K562 (cell line): Measurements from ENCODE around the gene CD47. TPM values are rescaled to one million over a fixed set of nuclear protein-coding genes. Genes with fewer than 3 reads are reported as not detected.

Experiments
- ATAC-seq: fragments of 200-7000 bp; cut with Tn5 transposase; 3 replicates; pipeline ENCODE4 v1.9.1; 2020; ENCODE audit warnings: moderate library complexity
- BruUV-seq: library from RNA; stranded (reverse); fragments of 400-500 nt; replicated peaks from 2 replicates; lab custom pipeline; 2021; lab: Mats Ljungman, UMichigan
- CTCF ChIA-PET: fragments of 300-600 bp; formaldehyde crosslinking; extraction: SDS; loops from one replicate; lab custom pipeline; 2021; ENCODE audit warnings: low intra/inter-chr PET ratio; lab: Yijun Ruan, JAX
- POLR2A ChIA-PET: fragments of 300-600, 350-650 bp; sonication (Branson Sonifier 250); formaldehyde crosslinking; extraction: SDS; loops from one replicate; lab custom pipeline; 2021; ENCODE audit warnings: antibody characterized with exemption, inconsistent platforms; lab: Yijun Ruan, JAX
- DNase-seq, 4 experiments: peaks; one replicate each; pipeline versions ENCODE4 v3.0.0 to v3.0.0-alpha.2; 2011 to 2018; ENCODE audit warnings: low spot score in 3 of 4, mixed read lengths in 3 of 4; ENCODE audit errors: extremely low read depth in 1 of 4
- FAIRE-seq: peaks from 2 replicates; lab custom pipeline; 2011; peaks lifted over from hg19 to GRCh38; lab: Jason Lieb, UNC
- H2AFZ ChIP-seq: 2 replicates; pipeline ENCODE4 v1.6.0; 2011; ENCODE audit warnings: low read depth, low read length, control low read depth, inconsistent platforms
- H3K27ac ChIP-seq: fragments of 200-600 bp; 3 replicates; pipeline ENCODE4 v1.8.0; 2011; ENCODE audit warnings: low read depth, mild to moderate bottlenecking, control low read depth, inconsistent platforms, low read length, moderate library complexity, mixed read lengths; ENCODE audit errors: extremely low read depth
- H3K27me3 ChIP-seq, 2 experiments: fragments of 300-600 bp in 1 of 2; 2 replicates in 1 of 2; 3 replicates in 1 of 2; pipeline versions ENCODE4 v1.6.0 to v1.8.0; 2011; ENCODE audit warnings: inconsistent platforms in 2 of 2, low read length in 2 of 2, mild to moderate bottlenecking in 1 of 2, mixed read lengths in 1 of 2, moderate library complexity in 1 of 2; ENCODE audit not compliant: control insufficient read depth in 2 of 2, insufficient read depth in 2 of 2
- H3K36me3 ChIP-seq: fragments of 300-600 bp; 3 replicates; pipeline ENCODE4 v1.8.0; 2011; ENCODE audit warnings: mild to moderate bottlenecking, low read length, inconsistent platforms; ENCODE audit not compliant: control insufficient read depth, insufficient read depth
- H3K4me1 ChIP-seq, 2 experiments: fragments of 200-600 bp in 1 of 2; replicated peaks in 1 of 2; 2 replicates in 1 of 2; 3 replicates in 1 of 2; pipeline versions ENCODE4 v1.5.1 to v1.8.0; 2011; ENCODE audit warnings: inconsistent platforms in 2 of 2, low read length in 2 of 2, mild to moderate bottlenecking in 1 of 2, mixed read lengths in 1 of 2, moderate library complexity in 1 of 2; ENCODE audit not compliant: control insufficient read depth in 2 of 2, insufficient read depth in 2 of 2
- H3K4me2 ChIP-seq: 2 replicates; pipeline ENCODE4 v1.6.1; 2011; ENCODE audit warnings: low read length, control low read depth, inconsistent platforms, mixed read lengths; ENCODE audit not compliant: insufficient read depth
- H3K4me3 ChIP-seq: fragments of 200-600 bp; sonication (generic), shearing (Covaris generic); 2 replicates; pipeline ENCODE4 v1.5.1; 2016; ENCODE audit warnings: control low read depth, inconsistent platforms
- H3K79me2 ChIP-seq: fragments of 200-600 bp; 3 replicates; pipeline ENCODE4 v1.8.0; 2011; ENCODE audit warnings: low read length, inconsistent platforms; ENCODE audit not compliant: control insufficient read depth, insufficient read depth
- H3K9ac ChIP-seq, 2 experiments: 2 replicates each; pipeline versions ENCODE4 v1.6.0 to v1.6.1; 2011; ENCODE audit warnings: low read depth in 2 of 2, low read length in 2 of 2, control low read depth in 1 of 2, inconsistent platforms in 1 of 2, mild to moderate bottlenecking in 1 of 2, mixed read lengths in 1 of 2; ENCODE audit not compliant: insufficient read depth in 1 of 2
- H3K9me1 ChIP-seq: one replicate; pipeline ENCODE4 v1.6.0; 2011; ENCODE audit warnings: inconsistent platforms, mild to moderate bottlenecking, low read length, moderate library complexity; ENCODE audit not compliant: control insufficient read depth, insufficient read depth
- H3K9me3 ChIP-seq: replicated peaks from 2 replicates; pipeline ENCODE4 v1.5.1; 2011; ENCODE audit warnings: low read depth, low read length, inconsistent platforms; ENCODE audit not compliant: control insufficient read depth, insufficient read depth
- H4K20me1 ChIP-seq: replicated peaks from 2 replicates; pipeline ENCODE4 v1.6.1; 2011; ENCODE audit warnings: low read length, inconsistent platforms, mixed read lengths; ENCODE audit not compliant: control insufficient read depth, insufficient read depth
- EP300 ChIP-seq: IDR thresholded peaks from 2 replicates; pipeline ENCODE4 v1.6.1; 2012; ENCODE audit warnings: low read length, improper control_type of control experiment
- NR2C1 ChIP-seq, 2 experiments: fragments of 450-650 bp; IDR thresholded peaks; 2 replicates each; pipeline ENCODE4 v1.6.1; 2017; ENCODE audit warnings: mild to moderate bottlenecking in 2 of 2, antibody characterized with exemption in 1 of 2, inconsistent platforms in 1 of 2, missing compliant biosample characterization in 1 of 2, missing genetic modification characterization in 1 of 2
- SAP30 ChIP-seq: fragments of 200-600 bp; sonication (generic); IDR thresholded peaks from 2 replicates; pipeline ENCODE4 v1.6.1; 2012; ENCODE audit warnings: borderline replicate concordance, low read depth, mild to moderate bottlenecking, moderate library complexity, low read length, control low read depth, inconsistent platforms; ENCODE audit not compliant: insufficient read depth, poor library complexity, severe bottlenecking
- SNAPC5 ChIP-seq: fragments of 250-450 bp; sonication (Bioruptor Pico); IDR thresholded peaks from 2 replicates; pipeline ENCODE4 v1.8.0; 2021; ENCODE audit warnings: moderate library complexity, mild to moderate bottlenecking, inconsistent platforms
- TFAP4 ChIP-seq: sonication (generic); formaldehyde crosslinking; IDR thresholded peaks from 2 replicates; pipeline ENCODE4 v1.8.0; 2022; ENCODE audit warnings: missing genetic modification reagents, mild to moderate bottlenecking, moderate library complexity, borderline replicate concordance
- XRCC4 ChIP-seq: IDR thresholded peaks from one replicate; pipeline ENCODE4 v1.6.1; 2011; ENCODE audit not compliant: insufficient read depth, insufficient read length; ENCODE audit errors: extremely low read depth
- ZNF407 ChIP-seq: fragments of 450-650 bp; IDR thresholded peaks from 2 replicates; pipeline ENCODE4 v1.6.1; 2016; ENCODE audit warnings: low read depth
- ZNF699 ChIP-seq: fragments of 250-450 bp; sonication (Bioruptor Pico); IDR thresholded peaks from 2 replicates; pipeline ENCODE4 v1.8.0; 2021; ENCODE audit warnings: mild to moderate bottlenecking, moderate library complexity; ENCODE audit not compliant: insufficient replicate concordance
- ZNF764 ChIP-seq: fragments of 250-450 bp; sonication (Bioruptor Pico); IDR thresholded peaks from 2 replicates; pipeline ENCODE4 v1.4.0; 2020; ENCODE audit warnings: low read depth, mild to moderate bottlenecking, moderate library complexity
- WGBS: fragments of 100-300 bp; shearing (Covaris generic); methylation state at CpG from one replicate; pipeline ENCODE4 v1.1.6; 2016; ENCODE audit warnings: low coverage, mixed read lengths; ENCODE audit not compliant: insufficient coverage; ENCODE audit errors: missing lambda C conversion rate; 5-methylcytosine and 5-hydroxymethylcytosine counted together
- in situ Hi-C: fragments of 300-500 bp; cut with MboI; formaldehyde crosslinking; loops from 4 replicates; pipeline ENCODE4 v1.15.0; 2018; ENCODE audit warnings: inconsistent platforms, mixed read lengths
- intact Hi-C: fragments of 100-400 bp; cut with micrococcal nuclease; formaldehyde crosslinking; loops from 2 replicates; pipeline ENCODE4 v1.14.2; 2022
- polyA plus RNA-seq, 8 experiments: library from polyadenylated mRNA; depleted of rRNA in 4 of 8; stranded (reverse) in 5 of 8; unstranded in 3 of 8; fragments of >200 nt; fragmentation: Nextera tagmentation in 2 of 8; fragmentation: Illumina TruSeq in 1 of 8; extraction: Ambion mirVana in 2 of 8; extraction: Trizol in 1 of 8; gene quantifications; 2 replicates each; pipeline versions ENCODE4 v1.2.1 to v1.2.3, GENCODE V29; 2011 to 2014; ENCODE audit warnings: inconsistent platforms in 1 of 8, missing spikeins in 1 of 8
- total RNA-seq, 7 experiments: library from RNA; depleted of rRNA in 6 of 7; stranded (reverse); fragments of >200 nt in 6 of 7; fragmentation: Illumina TruSeq in 2 of 7; extraction: Trizol in 2 of 7; gene quantifications; 2 replicates each; pipeline versions ENCODE4 v1.2.1 to v1.2.3, GENCODE V29; 2011 to 2021; ENCODE audit warnings: low replicate concordance in 1 of 7

Gene CD47
- total and polyA plus RNA-seq, 9 of the 15 experiments (the other 6 are each of a cell fraction or from before 2014, with no cell fraction given), result 10.2 to 62.6 (median 36.3) TPM

GRCh38 chr3:108124337-108125152 is 33.7 kb upstream of the CD47 start (continued):
- no peak for TF ChIP-seq ZNF699
- TF ChIP-seq, all 486 proteins: peak for 98

GRCh38 chr3:108123326-108123725 is 32.5 kb upstream of the CD47 start:
- Histone ChIP-seq H3K27ac (no peak overlapping the region), H3K27me3 (no peaks in the 10 kb centered on the region), H3K4me3 (no peak overlapping the region), H3K4me1 (peaks cover 11 to 30% of the 10 kb centered on the region in 2 experiments; a peak in 4 of 5 replicates), H3K9ac (no peak overlapping the region), H3K9me3 (no peaks in the 10 kb centered on the region), H3K79me2 (no peaks in the 10 kb centered on the region), H3K4me2 (no peak overlapping the region)
- no peak for DNase-seq
- no peak for ATAC-seq
- POLR2A ChIA-PET, result interaction anchor here (1.8 kb wide), 1 partner anchor 9 kb away, joined by 4 read pairs; no protein-coding TSS in a partner anchor
- no peak for FAIRE-seq
- TF ChIP-seq TFAP4 (no peak), XRCC4 (no peak), EP300 (no peak), SNAPC5 (no peak), ZNF764 (CRISPR knock-in tag) (no peak), ZNF407 (no peak), NR2C1 (IDR thresholded peaks at IDR 0.05) (no peak), NR2C1 (tag; IDR thresholded peaks at IDR 0.05) (no peak), SAP30 (no peak)
- TF ChIP-seq, all 486 proteins: peak for 0
- Histone ChIP-seq H3K36me3 (no peaks in the 10 kb centered on the region), H2AFZ (no peak overlapping the region), H4K20me1 (no peaks in the 10 kb centered on the region), H3K9me1 (no peaks in the 10 kb centered on the region)
- intact Hi-C loops (no loop called here), in situ Hi-C loops (no loop called here)
- BruUV-seq, result no TSS peak
- WGBS, result 57% methylated on average over 3 of the region's 3 CpGs
- CTCF ChIA-PET, result no interaction called here
